Measurements from ENCODE around the gene KCNE2.

Gene KCNE2

DNA sequence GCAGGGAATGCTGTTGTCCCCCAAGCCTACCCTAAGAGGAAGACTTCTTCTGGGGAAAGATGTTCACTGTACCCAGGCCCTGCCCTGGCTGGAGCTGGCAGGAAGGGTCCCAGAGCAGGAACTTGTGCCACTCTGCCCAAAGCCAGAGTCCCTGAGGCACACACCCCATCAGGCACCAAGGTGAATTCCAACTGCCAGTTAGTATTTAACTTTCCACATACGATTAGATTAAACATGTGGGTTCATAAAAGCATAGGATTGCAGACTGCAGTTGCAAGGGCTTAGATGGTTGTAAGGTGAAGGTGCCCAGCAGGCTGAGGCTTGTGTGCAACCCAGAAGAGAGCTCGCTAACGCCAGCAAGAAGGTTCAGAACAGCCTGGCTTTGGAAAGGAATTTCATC lies at the start of gene KCNE2:
KCNE2 (plus strand) TSS at position 274 of the 400 bp plus-strand sequence. CDS start 6,473 bp downstream, outside the sequence.
- no peak for DNase-seq

DNA sequence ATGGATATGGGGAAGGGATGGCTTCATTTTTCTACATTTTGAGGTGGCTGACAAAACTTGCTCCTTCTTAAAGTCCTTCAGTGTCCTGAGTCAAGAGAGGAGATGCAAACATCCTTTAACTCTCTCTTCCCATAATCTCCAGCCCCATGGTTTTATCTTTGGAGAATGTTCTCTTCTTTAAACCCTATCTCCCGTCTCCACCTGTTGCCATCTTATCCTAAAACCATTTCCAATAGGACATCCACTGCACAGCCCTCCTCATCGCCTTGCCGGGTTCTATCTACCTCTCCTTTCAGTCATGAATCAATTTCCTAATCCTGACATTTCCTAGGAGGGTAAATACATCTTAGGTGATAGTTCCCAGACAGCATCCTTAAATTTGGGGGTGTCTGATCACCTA lies 44.2 kb upstream of the KCNE2 start:
- no peak for DNase-seq

DNA sequence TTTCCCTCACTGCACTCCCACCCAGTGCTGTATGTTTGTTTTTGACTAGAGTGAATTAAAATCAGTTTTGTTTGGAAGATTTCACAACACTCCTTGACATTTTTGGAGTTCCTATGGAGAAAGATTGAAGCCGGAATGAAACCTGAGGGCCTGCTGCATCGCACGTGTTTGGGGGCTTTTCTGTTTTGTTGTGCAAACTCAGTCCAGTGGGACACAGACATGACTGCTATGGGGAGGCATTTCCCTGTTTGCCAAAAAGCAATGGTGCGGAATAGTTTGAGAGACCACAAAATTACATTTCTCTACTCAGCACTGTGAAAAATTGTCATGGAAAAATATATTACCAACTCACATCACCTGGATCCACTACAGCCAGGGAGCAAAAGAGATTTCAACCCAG lies 43.8 kb upstream of the KCNE2 start:
- no peak for DNase-seq

- peak; percentile 15 for DNase-seq
Observed at GRCh38 chr21:34330055-34330454, 33.8 kb upstream of the KCNE2 start.

- DNase-seq: no peak
Observed at GRCh38 chr21:34331726-34332125, 32.1 kb upstream of the KCNE2 start.

DNA sequence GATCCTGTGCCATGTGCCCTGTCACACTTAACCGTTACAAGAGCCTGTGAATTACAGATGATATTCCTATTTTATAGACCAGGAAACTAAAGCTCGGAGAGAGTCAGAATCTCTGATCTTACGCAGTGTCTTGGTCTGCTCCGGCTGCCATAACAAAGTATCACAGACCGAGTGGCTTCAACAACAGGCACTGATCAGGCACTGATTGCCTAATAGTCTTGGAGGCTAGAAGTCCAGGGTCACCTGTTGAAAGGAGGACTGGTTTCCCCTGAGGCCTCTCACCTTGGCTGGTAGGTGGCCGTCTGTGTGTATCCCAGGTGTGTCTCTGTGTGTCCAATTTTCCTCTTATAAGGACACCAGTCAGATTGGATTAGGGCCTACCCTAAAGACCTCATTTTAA lies 31.5 kb upstream of the KCNE2 start:
- no peak for DNase-seq

DNA sequence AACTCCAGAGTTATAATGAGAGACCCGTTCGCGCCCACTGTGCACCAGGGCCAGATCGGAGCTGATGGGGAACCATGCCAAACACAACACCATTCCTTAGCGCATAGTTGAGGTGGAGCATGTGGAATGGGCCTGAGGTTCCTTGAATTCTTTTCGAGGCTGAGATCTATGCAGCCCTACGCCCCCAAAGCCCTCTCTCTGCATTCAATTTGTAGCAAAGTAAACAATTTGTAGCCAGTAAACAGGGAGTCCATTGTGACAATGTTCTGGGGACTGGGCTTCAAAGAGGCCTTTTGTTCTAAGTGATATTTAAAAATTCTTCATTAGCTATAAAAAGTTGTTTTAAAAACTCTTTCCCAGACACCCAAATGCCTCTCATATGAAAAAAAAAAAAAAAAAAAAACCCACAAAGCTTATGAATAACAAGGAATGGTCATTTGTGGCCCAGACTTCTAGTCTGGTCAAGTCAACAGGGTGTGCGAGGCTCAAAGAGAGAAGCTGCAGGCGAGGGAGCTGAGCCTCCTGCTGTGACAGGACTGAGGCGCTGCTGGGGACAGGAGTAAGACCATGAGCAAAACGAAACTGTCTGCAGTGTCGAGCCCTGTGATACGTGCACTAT lies 30.6 kb upstream of the KCNE2 start:
- DNase-seq: peak; percentile 16

DNA sequence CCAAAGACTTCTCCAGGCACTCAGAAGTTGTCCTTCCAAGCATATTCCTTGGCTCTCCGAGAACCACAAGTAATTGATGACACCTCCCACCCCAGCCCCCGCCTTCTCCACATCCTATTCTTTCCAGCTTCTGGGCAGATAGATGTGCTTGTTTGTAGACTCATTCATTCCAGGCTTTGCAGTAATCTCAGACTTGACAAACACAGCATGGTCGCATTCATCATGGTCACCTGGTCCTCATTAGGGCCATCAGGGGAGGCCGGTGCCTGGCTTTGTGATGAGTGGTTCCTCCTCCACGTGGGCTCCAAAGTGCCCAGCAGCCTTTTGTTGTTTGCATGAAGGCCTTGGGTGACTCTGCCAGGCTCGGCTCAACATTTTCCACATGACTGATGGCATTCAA lies 28.5 kb upstream of the KCNE2 start:
- DNase-seq: no peak

DNA sequence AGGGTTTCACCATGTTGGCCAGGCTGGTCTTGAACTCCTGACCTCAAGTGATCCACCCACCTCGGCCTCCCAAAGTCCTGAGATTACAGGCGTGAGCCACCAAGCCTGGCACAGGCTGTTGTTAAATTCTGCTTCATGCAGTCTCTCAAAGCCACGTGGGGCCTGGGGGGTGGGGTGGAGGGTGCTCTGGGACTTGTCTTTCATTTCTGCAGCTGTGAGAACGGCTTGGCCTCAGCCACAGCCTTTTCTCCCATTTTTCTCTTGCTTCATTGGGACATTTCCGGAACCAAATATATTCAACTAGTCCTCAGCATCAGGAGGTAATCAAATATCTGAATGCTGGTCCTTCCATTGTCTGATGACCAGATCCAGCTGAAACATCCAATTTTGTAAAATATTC lies 27.6 kb upstream of the KCNE2 start:
- no peak for DNase-seq

GRCh38 chr21:34336756-34337391 lies 26.9 kb upstream of the KCNE2 start:
- no peak for DNase-seq

DNA sequence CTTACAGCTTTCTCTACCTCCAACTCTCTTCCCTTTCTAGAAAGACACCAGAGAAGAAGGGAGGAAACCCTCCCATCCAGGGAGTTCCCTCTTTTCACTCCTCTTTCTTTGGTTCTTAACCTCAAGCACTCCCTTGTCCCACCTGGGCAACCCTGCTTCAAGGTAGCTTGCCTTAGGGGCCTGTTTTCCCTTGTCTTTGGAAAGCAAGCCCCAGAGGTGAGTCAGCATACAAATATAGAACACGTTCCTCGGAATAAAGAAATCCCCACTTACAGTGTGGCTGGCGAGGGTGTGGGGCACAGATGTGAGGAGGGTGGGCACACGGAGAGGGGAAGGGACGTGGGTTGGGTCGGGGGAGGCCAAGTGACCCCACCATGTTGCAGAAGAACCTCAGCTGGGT lies 26.1 kb upstream of the KCNE2 start:
- no peak for DNase-seq

GRCh38 chr21:34338226-34338625 lies 25.6 kb upstream of the KCNE2 start:
- no peak for DNase-seq

- DNase-seq: no peak
Observed at GRCh38 chr21:34340061-34340460, 23.7 kb upstream of the KCNE2 start.

GRCh38 chr21:34342476-34342875 lies 21.3 kb upstream of the KCNE2 start:
- DNase-seq: no peak

DNA sequence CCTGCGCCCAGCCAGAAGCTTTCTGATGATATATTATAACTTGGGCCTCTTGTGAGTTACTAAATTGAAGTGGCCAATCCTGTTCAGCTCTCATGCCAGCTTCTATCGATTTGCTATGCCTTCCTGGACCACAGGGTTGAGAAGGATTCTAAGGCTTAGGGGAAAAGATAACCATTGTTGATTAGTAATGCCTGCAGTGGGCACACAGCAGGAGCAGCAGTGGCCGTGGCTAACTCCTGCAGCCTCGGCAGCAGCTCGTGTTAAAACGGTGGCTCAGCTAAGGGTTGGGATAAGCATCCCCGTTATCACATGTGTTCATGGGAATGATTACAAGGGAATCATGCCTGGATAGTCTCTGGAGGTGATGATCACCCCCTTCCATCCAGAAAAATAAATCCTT lies 20.5 kb upstream of the KCNE2 start:
- no peak for DNase-seq

- no peak for DNase-seq
Observed at GRCh38 chr21:34343838-34344381, 19.9 kb upstream of the KCNE2 start.

DNA sequence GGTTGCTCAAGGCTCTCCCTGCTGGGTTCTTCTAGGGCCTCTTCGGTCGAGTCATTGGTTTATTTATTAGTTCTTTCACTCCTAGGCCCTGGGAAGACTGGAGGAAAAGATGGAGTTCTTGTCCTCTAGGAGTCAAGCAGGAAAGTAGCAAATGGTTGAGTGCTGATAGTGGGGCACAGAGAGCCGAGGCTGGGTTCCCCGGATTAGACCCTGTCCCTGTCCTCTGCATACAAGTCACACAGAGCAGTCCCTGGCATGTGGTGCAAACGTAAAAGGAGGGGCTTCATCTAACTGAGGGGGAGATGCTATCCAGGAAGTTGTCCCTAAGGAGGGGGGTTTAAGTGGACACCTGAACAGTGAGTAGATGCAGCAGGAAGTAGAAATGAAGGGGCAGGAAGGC lies 19.2 kb upstream of the KCNE2 start:
- DNase-seq: no peak

DNA sequence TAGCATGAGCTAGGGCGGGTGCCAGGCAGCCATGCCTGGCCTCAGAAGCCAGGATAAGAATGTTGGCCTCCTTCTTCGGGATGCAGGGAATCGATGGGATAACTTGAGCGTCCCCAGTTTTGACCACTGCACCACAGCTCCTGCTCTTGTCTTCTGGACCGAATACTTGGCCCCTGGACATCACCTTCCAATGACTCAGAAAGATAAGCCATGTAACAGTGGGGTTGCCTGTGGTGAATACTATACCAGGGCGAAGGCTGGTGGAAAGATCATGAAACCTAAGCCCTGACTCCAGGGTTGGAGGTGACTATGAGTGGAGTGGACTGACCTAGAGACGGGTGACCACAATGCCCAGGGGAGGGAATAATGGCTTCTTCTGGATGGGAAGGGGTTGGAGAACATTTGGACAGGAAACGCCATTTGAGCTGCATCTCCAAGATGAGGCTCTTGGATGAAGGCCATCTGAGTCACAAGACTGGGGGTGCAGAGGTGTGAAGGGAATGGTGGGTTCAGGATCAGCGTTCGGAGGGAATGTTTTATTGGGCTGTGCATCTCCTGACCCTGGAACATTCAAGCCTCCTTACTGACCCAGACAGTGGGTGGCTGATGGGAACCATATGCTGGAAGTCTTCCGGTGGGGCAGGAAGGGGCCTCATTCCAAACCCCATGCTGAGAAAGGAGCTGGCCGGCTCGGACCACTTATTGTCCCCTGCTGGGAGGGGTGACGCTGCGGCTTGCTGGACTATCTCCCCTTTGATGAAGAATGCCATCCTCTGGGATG lies 18.5 kb upstream of the KCNE2 start:
- no peak for DNase-seq

- no peak for DNase-seq
Observed at GRCh38 chr21:34345892-34346291, 17.9 kb upstream of the KCNE2 start.

DNA sequence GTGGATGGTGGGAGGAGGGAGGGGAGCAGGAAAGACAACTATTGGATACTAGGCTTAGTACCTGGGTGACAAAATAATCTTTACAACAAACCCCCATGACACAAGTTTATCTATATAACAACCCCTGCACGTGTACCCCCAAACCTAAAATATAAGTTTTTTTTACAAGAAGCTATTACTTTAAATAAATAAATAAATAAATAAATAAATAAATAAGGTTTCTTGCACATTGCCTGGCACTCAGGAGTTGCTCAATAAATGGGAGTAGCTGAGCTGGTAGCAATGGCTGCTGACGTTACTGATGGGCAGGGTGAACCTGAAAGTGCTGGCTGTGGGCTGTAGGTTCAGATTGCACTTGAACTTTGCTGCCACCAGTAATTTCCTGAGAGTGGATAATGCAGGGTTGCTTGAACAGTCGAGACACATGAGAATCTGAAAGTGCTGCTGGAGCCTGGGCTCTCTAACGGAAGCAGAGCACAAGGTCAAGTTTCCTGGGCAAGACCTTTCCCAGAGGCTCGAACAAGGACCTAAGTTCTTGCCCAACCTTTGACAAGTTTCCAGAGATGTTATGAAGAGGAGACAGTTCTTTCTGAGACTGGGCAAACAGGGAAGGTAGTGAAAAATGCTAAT lies 14.8 kb upstream of the KCNE2 start:
- no peak for DNase-seq

- DNase-seq: peak; percentile 78
Observed at GRCh38 chr21:34351786-34352241, 12.0 kb upstream of the KCNE2 start.

DNA sequence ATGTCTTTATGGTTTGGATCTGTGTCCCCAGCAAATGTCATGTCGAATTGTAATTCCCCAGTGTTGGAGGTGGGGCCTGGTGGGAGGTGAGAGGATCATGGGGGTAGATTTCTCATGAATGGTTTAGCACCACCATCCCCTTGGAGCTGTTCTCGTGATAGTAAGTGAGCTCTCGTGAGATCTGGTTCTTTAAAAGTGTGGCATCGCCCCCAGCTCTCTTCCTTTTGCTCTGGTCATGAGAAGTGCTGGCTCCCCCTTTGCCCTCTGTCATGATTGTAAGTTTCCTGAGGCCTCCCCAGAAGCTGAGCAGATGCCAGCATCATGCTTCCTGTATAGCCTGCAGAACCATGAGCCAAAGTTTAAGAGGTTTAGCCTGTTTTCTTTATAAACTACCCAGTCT lies 11.2 kb upstream of the KCNE2 start:
- no peak for DNase-seq

- no peak for DNase-seq
Observed at GRCh38 chr21:34353182-34353581, 10.6 kb upstream of the KCNE2 start.
